GM12878 (cell line): Measurements from ENCODE around the gene MRPL53.
"Not testable (repeated sequence)": the region's sequence is repeated elsewhere in the genome, so short reads cannot be mapped to it uniquely, and the experiment has no call there.

Source experiments
- FOS ChIP-seq: IDR thresholded peaks from 3 replicates; pipeline ENCODE4 v1.6.1; 2011; ENCODE audit warnings: borderline replicate concordance; ENCODE audit not compliant: insufficient read length; ENCODE audit errors: extremely low read depth
- KDM1A ChIP-seq: fragments of 200-600 bp; sonication (generic); IDR thresholded peaks from 2 replicates; pipeline ENCODE4 v1.6.1; 2016; ENCODE audit warnings: borderline replicate concordance
- POLR2AphosphoS5 ChIP-seq: IDR thresholded peaks from 2 replicates; pipeline ENCODE4 v1.6.1; 2011; ENCODE audit warnings: mild to moderate bottlenecking, low read length, inconsistent platforms
- TF ChIP-seq, protein P1 (sequence below), 3 experiments: IDR thresholded peaks in 2 of 3; conservative IDR thresholded peaks in 1 of 3; 2 replicates each; pipeline ENCODE4 v1.5.1; 2011; ENCODE audit warnings: low read depth in 3 of 3, low read length in 3 of 3, mild to moderate bottlenecking in 3 of 3, control low read depth in 2 of 3, moderate library complexity in 2 of 3, inconsistent platforms in 1 of 3, mixed read lengths in 1 of 3; ENCODE audit not compliant: control insufficient read depth in 2 of 3, insufficient read depth in 1 of 3; ENCODE audit errors: extremely low read depth in 1 of 3
- TF ChIP-seq, protein P2 (sequence below): IDR thresholded peaks from 2 replicates; pipeline ENCODE4 v1.6.1; 2012; ENCODE audit warnings: mild to moderate bottlenecking, low read depth, low read length
- TF ChIP-seq, protein P3 (sequence below): IDR thresholded peaks from 2 replicates; pipeline ENCODE4 v1.6.1; 2012; ENCODE audit warnings: low read depth, low read length, improper control_type of control experiment

DNA sequence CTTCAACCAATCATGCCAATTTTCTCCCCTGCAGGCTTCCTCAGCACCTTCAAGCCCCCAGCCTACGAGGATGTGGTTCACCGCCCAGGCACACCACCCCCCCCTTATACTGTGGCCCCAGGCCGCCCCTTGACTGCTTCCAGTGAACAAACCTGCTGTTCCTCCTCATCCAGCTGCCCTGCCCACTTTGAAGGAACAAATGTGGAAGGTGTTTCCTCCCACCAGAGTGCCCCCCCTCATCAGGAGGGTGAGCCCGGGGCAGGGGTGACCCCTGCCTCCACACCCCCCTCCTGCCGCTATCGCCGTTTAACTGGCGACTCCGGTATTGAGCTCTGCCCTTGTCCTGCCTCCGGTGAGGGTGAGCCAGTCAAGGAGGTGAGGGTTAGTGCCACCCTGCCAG is 12.3 kb downstream of the MRPL53 start:
- TF ChIP-seq, protein P1, sequence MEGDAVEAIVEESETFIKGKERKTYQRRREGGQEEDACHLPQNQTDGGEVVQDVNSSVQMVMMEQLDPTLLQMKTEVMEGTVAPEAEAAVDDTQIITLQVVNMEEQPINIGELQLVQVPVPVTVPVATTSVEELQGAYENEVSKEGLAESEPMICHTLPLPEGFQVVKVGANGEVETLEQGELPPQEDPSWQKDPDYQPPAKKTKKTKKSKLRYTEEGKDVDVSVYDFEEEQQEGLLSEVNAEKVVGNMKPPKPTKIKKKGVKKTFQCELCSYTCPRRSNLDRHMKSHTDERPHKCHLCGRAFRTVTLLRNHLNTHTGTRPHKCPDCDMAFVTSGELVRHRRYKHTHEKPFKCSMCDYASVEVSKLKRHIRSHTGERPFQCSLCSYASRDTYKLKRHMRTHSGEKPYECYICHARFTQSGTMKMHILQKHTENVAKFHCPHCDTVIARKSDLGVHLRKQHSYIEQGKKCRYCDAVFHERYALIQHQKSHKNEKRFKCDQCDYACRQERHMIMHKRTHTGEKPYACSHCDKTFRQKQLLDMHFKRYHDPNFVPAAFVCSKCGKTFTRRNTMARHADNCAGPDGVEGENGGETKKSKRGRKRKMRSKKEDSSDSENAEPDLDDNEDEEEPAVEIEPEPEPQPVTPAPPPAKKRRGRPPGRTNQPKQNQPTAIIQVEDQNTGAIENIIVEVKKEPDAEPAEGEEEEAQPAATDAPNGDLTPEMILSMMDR (IDR thresholded peaks at IDR 0.05 in 2 of 3, conservative IDR thresholded peaks at IDR 0.05 in 1 of 3; ENCODE audit: control insufficient read depth in 2 of 3, extremely low read depth in 1 of 3, insufficient read depth in 1 of 3, low read depth in 3 of 3, low read length in 3 of 3) = not testable (repeated sequence)
- TF ChIP-seq POLR2AphosphoS5, KDM1A, FOS: not testable (repeated sequence)
- TF ChIP-seq, protein P2, sequence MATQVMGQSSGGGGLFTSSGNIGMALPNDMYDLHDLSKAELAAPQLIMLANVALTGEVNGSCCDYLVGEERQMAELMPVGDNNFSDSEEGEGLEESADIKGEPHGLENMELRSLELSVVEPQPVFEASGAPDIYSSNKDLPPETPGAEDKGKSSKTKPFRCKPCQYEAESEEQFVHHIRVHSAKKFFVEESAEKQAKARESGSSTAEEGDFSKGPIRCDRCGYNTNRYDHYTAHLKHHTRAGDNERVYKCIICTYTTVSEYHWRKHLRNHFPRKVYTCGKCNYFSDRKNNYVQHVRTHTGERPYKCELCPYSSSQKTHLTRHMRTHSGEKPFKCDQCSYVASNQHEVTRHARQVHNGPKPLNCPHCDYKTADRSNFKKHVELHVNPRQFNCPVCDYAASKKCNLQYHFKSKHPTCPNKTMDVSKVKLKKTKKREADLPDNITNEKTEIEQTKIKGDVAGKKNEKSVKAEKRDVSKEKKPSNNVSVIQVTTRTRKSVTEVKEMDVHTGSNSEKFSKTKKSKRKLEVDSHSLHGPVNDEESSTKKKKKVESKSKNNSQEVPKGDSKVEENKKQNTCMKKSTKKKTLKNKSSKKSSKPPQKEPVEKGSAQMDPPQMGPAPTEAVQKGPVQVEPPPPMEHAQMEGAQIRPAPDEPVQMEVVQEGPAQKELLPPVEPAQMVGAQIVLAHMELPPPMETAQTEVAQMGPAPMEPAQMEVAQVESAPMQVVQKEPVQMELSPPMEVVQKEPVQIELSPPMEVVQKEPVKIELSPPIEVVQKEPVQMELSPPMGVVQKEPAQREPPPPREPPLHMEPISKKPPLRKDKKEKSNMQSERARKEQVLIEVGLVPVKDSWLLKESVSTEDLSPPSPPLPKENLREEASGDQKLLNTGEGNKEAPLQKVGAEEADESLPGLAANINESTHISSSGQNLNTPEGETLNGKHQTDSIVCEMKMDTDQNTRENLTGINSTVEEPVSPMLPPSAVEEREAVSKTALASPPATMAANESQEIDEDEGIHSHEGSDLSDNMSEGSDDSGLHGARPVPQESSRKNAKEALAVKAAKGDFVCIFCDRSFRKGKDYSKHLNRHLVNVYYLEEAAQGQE = not testable (repeated sequence)
- TF ChIP-seq, protein P3, sequence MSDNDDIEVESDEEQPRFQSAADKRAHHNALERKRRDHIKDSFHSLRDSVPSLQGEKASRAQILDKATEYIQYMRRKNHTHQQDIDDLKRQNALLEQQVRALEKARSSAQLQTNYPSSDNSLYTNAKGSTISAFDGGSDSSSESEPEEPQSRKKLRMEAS = not testable (repeated sequence)
